Measurements from ENCODE around the gene SRP68.
"Not testable (repeated sequence)": the region's sequence is repeated elsewhere in the genome, so short reads cannot be mapped to it uniquely, and the experiment has no call there.

Gene SRP68

GRCh38 chr17:76076146-76076764, 3.9 kb upstream of the SRP68 start:
- no peak for TF ChIP-seq CTCF (IDR thresholded peaks at IDR 0.05; ENCODE audit: insufficient read depth, low read depth, low read length, missing control alignments)
- DNase-seq (ENCODE audit: low read depth), result no peak
- H3K4me3 ChIP-seq (ENCODE audit: low read depth, low read length), result no peak overlapping the region

DNA sequence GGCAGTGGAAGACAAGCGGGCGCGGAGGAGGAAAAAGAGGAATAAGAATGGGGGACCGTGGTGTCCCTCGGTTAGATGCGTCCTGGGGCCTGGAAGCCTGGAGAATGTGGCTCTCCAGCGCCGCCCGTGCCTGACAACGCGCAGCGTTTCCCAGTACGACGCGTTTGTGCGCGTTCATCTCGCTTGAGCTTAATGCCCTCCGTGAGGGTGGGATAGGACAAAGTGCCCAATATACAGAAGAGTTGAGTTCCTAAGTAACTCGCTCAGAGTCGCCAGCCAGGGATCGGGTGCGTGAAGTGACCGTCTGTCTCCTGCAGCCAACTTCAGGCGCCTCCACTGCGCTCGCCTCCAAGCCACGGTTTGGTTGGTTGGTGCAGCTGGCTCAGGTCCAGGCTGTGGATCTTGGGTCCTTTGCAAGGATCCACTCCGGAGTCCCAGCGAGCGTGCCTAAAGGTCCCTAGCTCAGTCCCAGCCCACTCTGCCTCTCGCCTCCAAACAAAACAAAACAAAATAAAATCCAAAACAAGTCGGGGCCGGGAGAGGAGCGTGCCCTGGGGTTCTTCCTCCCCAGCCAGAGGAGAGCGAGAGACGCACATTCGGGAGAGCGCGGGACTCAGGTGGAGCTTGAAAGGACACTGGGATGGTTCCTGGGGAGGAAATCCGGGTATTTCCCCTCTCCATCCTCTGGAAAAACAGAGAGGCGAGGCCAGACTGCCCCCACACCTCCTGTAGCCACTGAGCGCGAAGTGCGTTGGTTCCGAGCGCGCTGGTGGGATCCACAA, 3.2 kb upstream of the SRP68 start:
- TF ChIP-seq CTCF (IDR thresholded peaks at IDR 0.05; ENCODE audit: insufficient read depth, low read depth, low read length, missing control alignments), result no peak
- H3K4me3 ChIP-seq (ENCODE audit: low read depth, low read length), result no peak overlapping the region
- no peak for DNase-seq (ENCODE audit: low read depth)

DNA sequence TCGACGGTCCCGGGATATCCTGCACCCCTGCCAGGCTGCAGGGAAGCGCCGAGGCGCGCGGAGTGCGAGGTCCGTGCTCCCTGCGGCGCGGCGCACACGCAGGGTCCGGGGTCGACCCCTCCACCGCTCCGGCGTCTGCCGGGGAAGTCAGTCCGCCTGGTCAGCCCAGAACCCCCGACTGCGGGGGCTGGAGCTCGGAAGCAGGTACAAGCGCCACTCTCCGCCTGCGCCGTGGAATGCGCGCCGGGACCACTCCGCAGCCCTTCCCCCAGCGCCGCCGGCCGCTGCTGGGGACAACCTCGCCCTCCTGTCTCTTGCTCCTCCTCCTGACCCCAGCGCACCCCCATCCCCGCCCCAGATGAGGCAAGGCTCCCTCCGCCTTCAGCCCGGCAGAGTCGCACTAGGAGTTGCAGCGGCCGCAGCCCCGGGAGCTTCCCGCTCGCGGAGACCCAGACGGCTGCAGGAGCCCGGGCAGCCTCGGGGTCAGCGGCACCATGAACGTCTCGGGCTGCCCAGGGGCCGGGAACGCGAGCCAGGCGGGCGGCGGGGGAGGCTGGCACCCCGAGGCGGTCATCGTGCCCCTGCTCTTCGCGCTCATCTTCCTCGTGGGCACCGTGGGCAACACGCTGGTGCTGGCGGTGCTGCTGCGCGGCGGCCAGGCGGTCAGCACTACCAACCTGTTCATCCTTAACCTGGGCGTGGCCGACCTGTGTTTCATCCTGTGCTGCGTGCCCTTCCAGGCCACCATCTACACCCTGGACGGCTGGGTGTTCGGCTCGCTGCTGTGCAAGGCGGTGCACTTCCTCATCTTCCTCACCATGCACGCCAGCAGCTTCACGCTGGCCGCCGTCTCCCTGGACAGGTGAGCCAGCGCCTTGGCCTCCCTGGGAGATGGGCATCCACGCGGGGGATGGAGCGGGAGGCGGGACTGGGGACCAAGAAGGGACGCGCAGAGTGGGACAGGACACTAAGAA, 2.4 kb upstream of the SRP68 start, which contains the start of gene GALR2:
Gene GALR2, plus strand, starts transcription at position 392 of the 974 bp plus-strand sequence. Its CDS starts 103 bp downstream, at position 495.
- no peak for TF ChIP-seq CTCF (IDR thresholded peaks at IDR 0.05; ENCODE audit: insufficient read depth, low read depth, low read length, missing control alignments)

GRCh38 chr17:76071531-76072147, 678 bp downstream of the SRP68 start:
- H3K4me3 ChIP-seq (ENCODE audit: low read depth, low read length), result peak overlapping the region; percentile 87
- no peak for TF ChIP-seq CTCF (IDR thresholded peaks at IDR 0.05; ENCODE audit: insufficient read depth, low read depth, low read length, missing control alignments)
- peak; percentile 63 for DNase-seq (ENCODE audit: low read depth)

More for the DNA sequence above, 2.4 kb upstream of the SRP68 start, which contains the start of gene GALR2:
- DNase-seq (ENCODE audit: low read depth), result no peak
- H3K4me3 ChIP-seq (ENCODE audit: low read depth, low read length), result no peak within 1 kb of the TSS

DNA sequence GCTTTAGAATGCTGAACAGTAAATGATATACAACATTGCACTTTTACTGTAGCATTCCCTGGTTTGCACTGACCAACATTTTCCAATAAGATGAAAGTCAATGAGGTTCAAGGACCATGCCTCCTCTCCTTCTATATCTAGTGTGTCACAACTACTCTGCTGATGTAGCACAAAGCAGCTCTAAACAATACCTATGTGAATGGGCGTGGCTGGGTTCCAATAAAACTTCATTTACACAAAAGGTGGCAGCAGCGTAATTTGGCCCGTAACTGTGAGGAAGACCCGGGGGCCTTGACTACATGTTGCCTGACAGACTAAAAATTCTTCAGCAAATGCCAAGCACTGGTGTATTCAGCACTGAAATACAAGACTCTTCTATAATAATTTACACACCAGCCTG, 6.5 kb downstream of the SRP68 start:
- no peak for DNase-seq (ENCODE audit: low read depth)
- no peak for TF ChIP-seq CTCF (IDR thresholded peaks at IDR 0.05; ENCODE audit: insufficient read depth, low read depth, low read length, missing control alignments)
- H3K4me3 ChIP-seq (ENCODE audit: low read depth, low read length), result no peak overlapping the region

GRCh38 chr17:76063875-76064546, 8.3 kb downstream of the SRP68 start:
- H3K4me3 ChIP-seq (ENCODE audit: low read depth, low read length), result no peak overlapping the region
- no peak for TF ChIP-seq CTCF (IDR thresholded peaks at IDR 0.05; ENCODE audit: insufficient read depth, low read depth, low read length, missing control alignments)
- DNase-seq (ENCODE audit: low read depth), result peak; percentile 85

DNA sequence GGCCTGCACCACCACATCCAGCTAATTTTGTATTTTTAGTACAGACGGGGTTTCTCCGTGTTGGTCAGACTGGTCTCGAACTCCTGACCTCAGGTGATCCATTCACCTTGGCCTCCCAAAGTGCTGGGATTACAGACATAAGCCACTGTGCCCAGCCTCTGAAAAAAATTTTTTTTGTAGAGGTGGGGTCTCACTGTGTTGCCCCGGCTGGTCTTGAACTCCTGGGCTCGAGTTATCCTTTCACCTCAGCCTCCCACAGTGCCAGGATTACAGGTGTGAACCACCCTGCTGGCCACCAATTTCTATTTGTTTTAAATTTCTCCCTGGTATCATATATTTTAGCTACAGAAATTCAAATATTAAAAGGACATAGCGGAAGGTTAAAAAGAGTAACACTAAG, 14.1 kb downstream of the SRP68 start:
- H3K4me3 ChIP-seq (ENCODE audit: low read depth, low read length), result not testable (repeated sequence)

More for the DNA sequence above, 14.1 kb downstream of the SRP68 start:
- DNase-seq (ENCODE audit: low read depth), result not testable (repeated sequence)

Measured in GM12865 (cell line).